ENCODE results near the gene CLTC.

Gene CLTC

GRCh38 chr17:59745040-59745439, 125.3 kb downstream of the CLTC start:
- Histone ChIP-seq H3K9ac (ENCODE audit: low read length) (no peak overlapping the region), H3K18ac (ENCODE audit: low read length) (no peak overlapping the region), H2AK5ac (ENCODE audit: low read length) (no peak overlapping the region), H2BK120ac (ENCODE audit: low read depth, low read length) (no peak overlapping the region), H2BK15ac (replicated peaks; ENCODE audit: low read depth) (no peak overlapping the region), H3K4me2 (ENCODE audit: low read length) (no peak overlapping the region), H3K56ac (ENCODE audit: low read length) (no peak overlapping the region), H3K79me1 (ENCODE audit: low read length) (no peaks in the 10 kb centered on the region), H2BK5ac (ENCODE audit: low read length) (no peak overlapping the region), H3K4ac (ENCODE audit: low read depth, low read length) (no peak overlapping the region), H3K27me3 (ENCODE audit: insufficient read depth, low read length, poor library complexity) (no peaks in the 10 kb centered on the region), H4K5ac (ENCODE audit: low read length) (no peak overlapping the region), H4K8ac (ENCODE audit: low read depth, low read length) (no peak overlapping the region), H3K79me2 (ENCODE audit: control insufficient read depth, insufficient read depth, low read length) (no peaks in the 10 kb centered on the region), H3K23ac (ENCODE audit: low read length) (no peak overlapping the region), H3K4me3 (ENCODE audit: low read length) (no peak overlapping the region), H3K4me1 (ENCODE audit: control insufficient read depth, low read depth, low read length) (no peaks in the 10 kb centered on the region), H3K36me3 (ENCODE audit: control insufficient read depth, insufficient read depth, low read length) (no peaks in the 10 kb centered on the region), H3K27ac (ENCODE audit: low read depth, low read length) (no peak overlapping the region)
- WGBS (ENCODE audit: extremely low coverage, insufficient coverage, low lambda C conversion rate), result 100% methylated on average over 1 of the region's 2 CpGs
- no peak for DNase-seq

All from mesendoderm (in vitro differentiated cells).